ENCODE measurements around the gene DNLZ.

GRCh38 chr9:136310273-136311030 is 53.1 kb downstream of the DNLZ start:
- TF ChIP-seq CTCF (IDR thresholded peaks at IDR 0.05) (no peak), EZH2 (IDR thresholded peaks at IDR 0.05; ENCODE audit: borderline replicate concordance, insufficient read depth, low read depth, low read length, poor library complexity, severe bottlenecking) (no peak)
